ELF-1 (cell line): ENCODE measurements around the gene MARK3.

Experiments used
- DNase-seq: peaks from one replicate; pipeline ENCODE4 v3.0.0-alpha.2; 2016; ENCODE audit warnings: low read depth, low spot score

Gene MARK3

GRCh38 chr14:103535891-103536565 is 150.8 kb downstream of the MARK3 start:
- no peak for DNase-seq

- DNase-seq, result no peak
These were observed 151.5 kb downstream of the MARK3 start for GRCh38 chr14:103536693-103537092.

GRCh38 chr14:103537175-103537990 is 152.2 kb downstream of the MARK3 start:
- no peak for DNase-seq

- DNase-seq, result no peak
These were observed 153.3 kb downstream of the MARK3 start for GRCh38 chr14:103538291-103539055.

GRCh38 chr14:103539056-103539825 is 154.0 kb downstream of the MARK3 start:
- DNase-seq, result no peak

- DNase-seq, result no peak
These were observed 155.8 kb downstream of the MARK3 start for GRCh38 chr14:103540821-103541708.

GRCh38 chr14:103541709-103542604 is 156.7 kb downstream of the MARK3 start:
- no peak for DNase-seq

GRCh38 chr14:103542605-103543088 is 157.4 kb downstream of the MARK3 start:
- DNase-seq, result peak; percentile 91

- DNase-seq, result no peak
These were observed 157.9 kb downstream of the MARK3 start for GRCh38 chr14:103543140-103543539.

- DNase-seq, result no peak
These were observed 158.6 kb downstream of the MARK3 start for GRCh38 chr14:103543721-103544387.

- DNase-seq, result no peak
These were observed 159.4 kb downstream of the MARK3 start for GRCh38 chr14:103544388-103545218.

- no peak for DNase-seq
These were observed 160.2 kb downstream of the MARK3 start for GRCh38 chr14:103545219-103545914.

GRCh38 chr14:103545915-103546651 is 160.9 kb downstream of the MARK3 start:
- DNase-seq, result no peak

GRCh38 chr14:103546652-103547454 is 161.6 kb downstream of the MARK3 start:
- peak; percentile 76 for DNase-seq

GRCh38 chr14:103547455-103547940 is 162.3 kb downstream of the MARK3 start:
- no peak for DNase-seq
